ENCODE results near the gene PDK1.

GRCh38 chr2:172556284-172557033, 569 bp downstream of the PDK1 start:
- TF ChIP-seq POLR2AphosphoS5 (IDR thresholded peaks at IDR 0.05; ENCODE audit: low read depth, low read length) (no peak), TAF1 (IDR thresholded peaks at IDR 0.05; ENCODE audit: borderline replicate concordance, low read depth, low read length) (no peak), POLR2A (IDR thresholded peaks at IDR 0.05; ENCODE audit: low read depth, low read length) (no peak)
